Measurements from ENCODE around the gene MEGF8.

DNA sequence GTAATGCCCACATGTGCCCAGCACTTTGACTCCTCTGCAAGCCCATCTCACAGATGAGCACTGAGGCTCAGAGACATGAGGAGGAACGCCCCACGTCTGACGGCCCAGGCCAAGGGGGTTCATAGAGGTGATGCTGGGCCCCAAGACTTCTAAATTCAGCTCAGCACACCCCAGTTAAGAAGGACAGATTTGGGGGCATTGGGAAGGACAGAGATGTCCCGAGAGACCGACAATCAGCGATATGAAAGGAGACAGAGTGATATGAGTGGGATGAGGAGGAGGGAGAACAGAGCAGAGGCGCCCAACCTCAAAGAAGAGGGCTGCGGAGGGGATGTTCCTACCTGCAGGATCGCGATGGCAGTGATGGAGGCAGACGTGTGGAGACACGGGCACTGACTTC is 64.5 kb downstream of the MEGF8 start, which contains the start of gene CNFN:
- TF ChIP-seq, protein P1, sequence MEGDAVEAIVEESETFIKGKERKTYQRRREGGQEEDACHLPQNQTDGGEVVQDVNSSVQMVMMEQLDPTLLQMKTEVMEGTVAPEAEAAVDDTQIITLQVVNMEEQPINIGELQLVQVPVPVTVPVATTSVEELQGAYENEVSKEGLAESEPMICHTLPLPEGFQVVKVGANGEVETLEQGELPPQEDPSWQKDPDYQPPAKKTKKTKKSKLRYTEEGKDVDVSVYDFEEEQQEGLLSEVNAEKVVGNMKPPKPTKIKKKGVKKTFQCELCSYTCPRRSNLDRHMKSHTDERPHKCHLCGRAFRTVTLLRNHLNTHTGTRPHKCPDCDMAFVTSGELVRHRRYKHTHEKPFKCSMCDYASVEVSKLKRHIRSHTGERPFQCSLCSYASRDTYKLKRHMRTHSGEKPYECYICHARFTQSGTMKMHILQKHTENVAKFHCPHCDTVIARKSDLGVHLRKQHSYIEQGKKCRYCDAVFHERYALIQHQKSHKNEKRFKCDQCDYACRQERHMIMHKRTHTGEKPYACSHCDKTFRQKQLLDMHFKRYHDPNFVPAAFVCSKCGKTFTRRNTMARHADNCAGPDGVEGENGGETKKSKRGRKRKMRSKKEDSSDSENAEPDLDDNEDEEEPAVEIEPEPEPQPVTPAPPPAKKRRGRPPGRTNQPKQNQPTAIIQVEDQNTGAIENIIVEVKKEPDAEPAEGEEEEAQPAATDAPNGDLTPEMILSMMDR (IDR thresholded peaks at IDR 0.05) = no peak
- TF ChIP-seq POLR2A (IDR thresholded peaks at IDR 0.05) (no peak), POLR2AphosphoS5 (IDR thresholded peaks at IDR 0.05) (no peak)

All from breast epithelium (tissue), 3 donors.